H1 (cell line): ENCODE results near the gene CDH18. TPM values are rescaled to one million over a fixed set of nuclear protein-coding genes. Genes with fewer than 3 reads are reported as not detected.
A peak's percentile ranks its signal among the peaks of the same experiment; 100 is the strongest.

Source experiments
- CTCF ChIA-PET: fragments of 300-600 bp; sonication (Branson Sonifier 250); formaldehyde crosslinking; loops from one replicate; lab custom pipeline; 2021; ENCODE audit not compliant: partially characterized antibody; lab: Charles Lee
- POLR2A ChIA-PET: fragments of 300-600 bp; sonication (Branson Sonifier 250); formaldehyde crosslinking; loops from one replicate; lab custom pipeline; 2021; ENCODE audit warnings: inconsistent platforms; ENCODE audit not compliant: partially characterized antibody; lab: Charles Lee
- DNase-seq, 2 experiments: peaks; one replicate each; pipeline versions ENCODE4 v3.0.0 to v3.0.0-alpha.2; 2010 to 2022; ENCODE audit warnings: low spot score in 2 of 2, low read depth in 1 of 2, mixed read lengths in 1 of 2
- FAIRE-seq: peaks from 2 replicates; lab custom pipeline; 2011; peaks lifted over from hg19 to GRCh38; lab: Jason Lieb, UNC
- H2AFZ ChIP-seq: 2 replicates; pipeline ENCODE4 v1.8.1; 2012; ENCODE audit warnings: low read length, inconsistent platforms
- H2AK5ac ChIP-seq: 2 replicates; pipeline ENCODE4 v1.6.1; 2013; ENCODE audit warnings: low read depth, low read length
- H2BK120ac ChIP-seq: replicated peaks from 2 replicates; pipeline ENCODE3; 2013; ENCODE audit warnings: low read depth, low read length, inconsistent platforms
- H2BK12ac ChIP-seq: 2 replicates; pipeline ENCODE4 v1.6.1; 2013; ENCODE audit warnings: low read depth, low read length
- H2BK15ac ChIP-seq: 2 replicates; pipeline ENCODE4 v1.6.1; 2013; ENCODE audit warnings: low read length
- H2BK20ac ChIP-seq: 2 replicates; pipeline ENCODE4 v1.6.1; 2013; ENCODE audit warnings: low read length
- H2BK5ac ChIP-seq: 2 replicates; pipeline ENCODE4 v1.6.1; 2013; ENCODE audit warnings: low read depth, low read length
- H3K14ac ChIP-seq: 2 replicates; pipeline ENCODE4 v1.6.1; 2013; ENCODE audit warnings: inconsistent platforms; ENCODE audit not compliant: insufficient read length
- H3K18ac ChIP-seq: 2 replicates; pipeline ENCODE4 v1.6.1; 2013; ENCODE audit warnings: low read length; ENCODE audit errors: extremely low read depth
- H3K23ac ChIP-seq: 2 replicates; pipeline ENCODE4 v1.6.1; 2013; ENCODE audit warnings: inconsistent platforms; ENCODE audit not compliant: insufficient read length
- H3K23me2 ChIP-seq: 2 replicates; pipeline ENCODE4 v1.6.1; 2013; ENCODE audit warnings: low read depth, low read length
- H3K27ac ChIP-seq: 2 replicates; pipeline ENCODE4 v1.6.1; 2011; ENCODE audit warnings: low read depth, low read length, inconsistent platforms
- H3K27me3 ChIP-seq, 4 experiments: replicated peaks in 1 of 4; 1 replicate in 1 of 4; 2 replicates in 3 of 4; pipeline versions ENCODE4 v1.6.1 to v1.8.1; 2011 to 2013; ENCODE audit warnings: low read length in 3 of 4, mild to moderate bottlenecking in 3 of 4, inconsistent platforms in 2 of 4, mixed read lengths in 2 of 4, moderate library complexity in 1 of 4; ENCODE audit not compliant: control insufficient read depth in 3 of 4, insufficient read depth in 3 of 4; ENCODE audit errors: extremely low read depth in 1 of 4
- H3K36me3 ChIP-seq, 4 experiments: 2 replicates each; pipeline versions ENCODE4 v1.6.1 to v1.8.1; 2011 to 2013; ENCODE audit warnings: mild to moderate bottlenecking in 4 of 4, low read length in 3 of 4, moderate library complexity in 2 of 4, control low read depth in 1 of 4, inconsistent platforms in 1 of 4; ENCODE audit not compliant: insufficient read depth in 4 of 4, control insufficient read depth in 2 of 4
- H3K4ac ChIP-seq: replicated peaks from 2 replicates; pipeline ENCODE3; 2013; ENCODE audit warnings: low read length, low read depth, mixed read lengths, inconsistent platforms; ENCODE audit not compliant: insufficient read length
- H3K4me1 ChIP-seq, 4 experiments: replicated peaks in 1 of 4; 1 replicate in 1 of 4; 2 replicates in 3 of 4; pipeline versions ENCODE4 v1.6.1 to v1.8.1; 2011 to 2013; ENCODE audit warnings: low read length in 3 of 4, inconsistent platforms in 2 of 4, mixed read lengths in 1 of 4; ENCODE audit not compliant: insufficient read depth in 4 of 4, control insufficient read depth in 3 of 4
- H3K4me2 ChIP-seq, 2 experiments: 2 replicates each; pipeline versions ENCODE4 v1.6.1 to v1.8.1; 2011 to 2013; ENCODE audit warnings: low read depth in 2 of 2, low read length in 2 of 2, control low read depth in 1 of 2, inconsistent platforms in 1 of 2, mild to moderate bottlenecking in 1 of 2; ENCODE audit not compliant: insufficient read depth in 1 of 2
- H3K4me3 ChIP-seq, 4 experiments: fragments of 200-600, 300-600 bp in 1 of 4; sonication (generic), shearing (Covaris generic), sonication (Bioruptor Twin) in 1 of 4; 2 replicates each; pipeline versions ENCODE4 v1.5.1 to v1.8.1; 2011 to 2016; ENCODE audit warnings: low read length in 4 of 4, low read depth in 3 of 4, control low read depth in 2 of 4, inconsistent platforms in 2 of 4, mild to moderate bottlenecking in 2 of 4, mixed read lengths in 1 of 4, moderate library complexity in 1 of 4; ENCODE audit not compliant: insufficient read depth in 2 of 4; ENCODE audit errors: extremely low read depth in 1 of 4
- H3K56ac ChIP-seq: replicated peaks from 2 replicates; pipeline ENCODE3; 2013; ENCODE audit warnings: low read depth, mild to moderate bottlenecking, mixed read lengths, low read length, inconsistent platforms; ENCODE audit not compliant: insufficient read length
- H3K79me1 ChIP-seq: 2 replicates; pipeline ENCODE4 v1.6.1; 2013; ENCODE audit warnings: low read depth, low read length, control low read depth
- H3K79me2 ChIP-seq, 2 experiments: 2 replicates each; pipeline versions ENCODE4 v1.6.1 to v1.8.1; 2012 to 2013; ENCODE audit warnings: low read length in 2 of 2, mild to moderate bottlenecking in 2 of 2, inconsistent platforms in 1 of 2; ENCODE audit not compliant: insufficient read depth in 2 of 2, control insufficient read depth in 1 of 2
- H3K9ac ChIP-seq, 4 experiments: replicated peaks in 1 of 4; 1 replicate in 1 of 4; 2 replicates in 3 of 4; pipeline versions ENCODE4 v1.6.1 to v1.8.1; 2011 to 2013; ENCODE audit warnings: low read depth in 3 of 4, low read length in 3 of 4, control low read depth in 2 of 4, mild to moderate bottlenecking in 2 of 4, moderate library complexity in 2 of 4, inconsistent platforms in 1 of 4; ENCODE audit errors: extremely low read depth in 1 of 4
- H3K9me3 ChIP-seq, 2 experiments: 2 replicates each; pipeline versions ENCODE4 v1.6.1 to v1.8.1; 2012 to 2013; ENCODE audit warnings: mild to moderate bottlenecking in 2 of 2, moderate library complexity in 2 of 2, control low read depth in 1 of 2, inconsistent platforms in 1 of 2, low read depth in 1 of 2, low read length in 1 of 2, mixed read lengths in 1 of 2; ENCODE audit not compliant: insufficient read depth in 2 of 2
- H4K20me1 ChIP-seq, 2 experiments: replicated peaks in 1 of 2; 2 replicates each; pipeline versions ENCODE3 to v1.8.1; 2011 to 2013; ENCODE audit warnings: inconsistent platforms in 2 of 2, low read length in 2 of 2, mild to moderate bottlenecking in 1 of 2; ENCODE audit not compliant: insufficient read depth in 2 of 2, control insufficient read depth in 1 of 2
- H4K5ac ChIP-seq: 2 replicates; pipeline ENCODE4 v1.6.1; 2013; ENCODE audit warnings: low read length, low read depth, mixed read lengths, inconsistent platforms; ENCODE audit not compliant: insufficient read length
- H4K8ac ChIP-seq: 2 replicates; pipeline ENCODE4 v1.8.0; 2013; ENCODE audit warnings: mild to moderate bottlenecking, moderate library complexity, low read length, inconsistent platforms; ENCODE audit not compliant: insufficient read depth; ENCODE audit errors: extremely low read depth
- H4K91ac ChIP-seq: replicated peaks from 2 replicates; pipeline ENCODE3; 2013; ENCODE audit warnings: low read length, mixed read lengths, inconsistent platforms; ENCODE audit not compliant: insufficient read length
- CBX5 ChIP-seq: fragments of 300-800, 300-1000 bp; sonication (generic); IDR thresholded peaks from 2 replicates; pipeline ENCODE4 v1.7.1; 2016; ENCODE audit warnings: antibody characterized with exemption, low read length, low read depth
- CREB1 ChIP-seq: IDR thresholded peaks from 2 replicates; pipeline ENCODE4 v1.6.1; 2012; ENCODE audit warnings: inconsistent platforms
- JUN ChIP-seq: IDR thresholded peaks from 2 replicates; pipeline ENCODE4 v1.6.1; 2011; ENCODE audit warnings: low read depth, mild to moderate bottlenecking, improper control_type of control experiment, low read length
- TEAD4 ChIP-seq: IDR thresholded peaks from 2 replicates; pipeline ENCODE4 v1.6.1; 2012; ENCODE audit warnings: low read depth, low read length, inconsistent platforms, mixed read lengths
- WGBS, 2 experiments: shearing (Covaris generic) in 1 of 2; methylation state at CpG; one replicate each; pipeline versions ENCODE4 v1.1.6 to v1.1.7; 2013 to 2015; ENCODE audit warnings: low lambda C conversion rate in 2 of 2, mixed read lengths in 2 of 2, inconsistent platforms in 1 of 2, low coverage in 1 of 2, missing lambda C conversion rate in 1 of 2; ENCODE audit not compliant: insufficient replicate concordance in 2 of 2, insufficient coverage in 1 of 2, insufficient read length in 1 of 2; ENCODE audit errors: extremely low coverage in 1 of 2, missing lambda C conversion rate in 1 of 2; 5-methylcytosine and 5-hydroxymethylcytosine counted together
- polyA plus RNA-seq, 7 experiments: library from polyadenylated mRNA; depleted of rRNA in 3 of 7; stranded (reverse) in 5 of 7; unstranded in 2 of 7; fragments of >200 nt in 5 of 7; fragments of 200-250 nt in 2 of 7; gene quantifications; 1 replicate in 5 of 7; 2 replicates in 1 of 7; 4 replicates in 1 of 7; pipeline versions ENCODE4 v1.2.1 to v1.2.3, GENCODE V29; 2011 to 2013; ENCODE audit warnings: missing spikeins in 2 of 7, mixed read lengths in 2 of 7
- total RNA-seq: library from RNA; stranded (reverse); fragmentation: NEBNext Ultra II Directional; extraction: Animal tissue kit (Norgen Biotek cat#: 25700); gene quantifications from 2 replicates; pipeline ENCODE4 v1.2.1, GENCODE V29; 2021

Gene CDH18
- total and polyA plus RNA-seq, 2 of the 8 experiments (the other 6 are each of a cell fraction or from before 2014, with no cell fraction given): 0.30 to 0.32 TPM

DNA sequence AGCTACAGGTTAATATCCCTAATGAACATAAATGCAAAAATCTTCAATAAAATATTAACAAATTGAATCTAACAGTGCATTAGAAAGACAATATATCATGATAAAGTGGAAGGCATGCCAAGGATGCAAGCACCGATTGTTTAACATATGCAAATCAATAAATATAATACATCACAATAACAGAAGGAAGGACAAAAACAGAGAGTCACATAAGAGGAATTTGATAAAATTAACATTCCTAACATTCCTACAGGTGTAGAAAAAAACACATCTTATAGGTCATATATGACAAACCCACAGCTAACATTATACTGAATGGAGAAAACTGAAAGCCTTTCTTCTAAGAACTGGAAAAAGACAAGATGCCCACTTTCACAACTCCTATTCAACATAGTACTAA, 297.0 kb downstream of the CDH18 start:
- Histone ChIP-seq H2BK5ac (peak overlapping the region; percentile 75; the same call in 1 of the 2 replicates), H3K79me2 (no peaks in the 10 kb centered on the region), H3K36me3 (no peaks in the 10 kb centered on the region), H2BK120ac (no peak overlapping the region), H3K27me3 (no peaks in the 10 kb centered on the region), H3K79me1 (no peaks in the 10 kb centered on the region), H3K4ac (no peak overlapping the region), H3K56ac (no peak overlapping the region), H2BK12ac (no peak overlapping the region), H3K4me1 (peaks cover 0 to 6% (median 0%) of the 10 kb centered on the region in 4 experiments; a peak in 3 of 7 replicates), H3K27ac (peak overlapping the region; percentile 27; the same call in 1 of the 2 replicates), H3K23ac (no peak overlapping the region), H4K91ac (no peak overlapping the region), H2AK5ac (no peak overlapping the region), H3K4me2 (no peak overlapping the region), H3K4me3 (no peak overlapping the region), H3K23me2 (no peaks in the 10 kb centered on the region), H4K8ac (no peak overlapping the region), H2BK15ac (no peak overlapping the region), H3K9ac (no peak overlapping the region), H3K9me3 (0 out of 4 replicates have a peak, but pooled peaks cover 4 to 5% of the 10 kb centered on the region in 2 experiments), H4K5ac (peak overlapping the region; percentile 88), H3K14ac (no peak overlapping the region), H2AFZ (no peak overlapping the region), H3K18ac (no peak overlapping the region), H2BK20ac (no peak overlapping the region), H4K20me1 (no peaks in the 10 kb centered on the region)
- CTCF ChIA-PET: no interaction called here
- 41% methylated on average over 1 of the region's 1 CpG; no CpG with 5 or more reads in 1 of the 2 experiments for WGBS, 2 experiments
- FAIRE-seq (no peak), DNase-seq (no peak)
- TF ChIP-seq CREB1 (no peak), CBX5 (no peak), JUN (no peak), TEAD4 (peak; percentile 81)
- POLR2A ChIA-PET: no interaction called here
